HepG2 (cell line): Measurements from ENCODE around the gene GPN1. TPM values are rescaled to one million over a fixed set of nuclear protein-coding genes. Genes with fewer than 3 reads are reported as not detected.

Experiments
- BCLAF1 ChIP-seq: fragments of 450-650 bp; IDR thresholded peaks from 2 replicates; pipeline ENCODE4 v1.6.1; 2017; ENCODE audit warnings: mild to moderate bottlenecking
- CCDC6 ChIP-seq: sonication (generic); formaldehyde crosslinking; IDR thresholded peaks from 2 replicates; pipeline ENCODE4 v1.8.1; 2022; ENCODE audit warnings: mild to moderate bottlenecking, missing genetic modification reagents, moderate library complexity
- GABPA ChIP-seq, 2 experiments: IDR thresholded peaks; 2 replicates each; pipeline ENCODE4 v1.6.1; 2011 to 2016; ENCODE audit warnings: low read depth in 2 of 2, low read length in 1 of 2, missing biosample characterization in 1 of 2, missing genetic modification characterization in 1 of 2
- GFI1 ChIP-seq: sonication (generic); formaldehyde crosslinking; IDR thresholded peaks from 2 replicates; pipeline ENCODE4 v1.5.0; 2020; ENCODE audit warnings: missing genetic modification reagents, mild to moderate bottlenecking, borderline replicate concordance
- HMGXB4 ChIP-seq, 2 experiments: sonication (generic) in 1 of 2; formaldehyde crosslinking in 1 of 2; IDR thresholded peaks; 2 replicates each; pipeline versions ENCODE4 v1.4.0 to v1.6.1; 2018 to 2020; ENCODE audit warnings: missing genetic modification reagents in 2 of 2, borderline replicate concordance in 1 of 2, low read depth in 1 of 2, mild to moderate bottlenecking in 1 of 2, missing biosample characterization in 1 of 2
- HOMEZ ChIP-seq: IDR thresholded peaks from 2 replicates; pipeline ENCODE4 v1.6.1; 2016; ENCODE audit warnings: low read depth
- HOXA3 ChIP-seq: sonication (generic); formaldehyde crosslinking; IDR thresholded peaks from 2 replicates; pipeline ENCODE4 v1.5.0; 2020; ENCODE audit warnings: missing genetic modification reagents
- MAZ ChIP-seq, 2 experiments: sonication (generic) in 1 of 2; formaldehyde crosslinking in 1 of 2; IDR thresholded peaks; 2 replicates each; pipeline versions ENCODE4 v1.5.0 to v1.6.1; 2012 to 2020; ENCODE audit warnings: low read depth in 2 of 2, mild to moderate bottlenecking in 2 of 2, borderline replicate concordance in 1 of 2, improper control_type of control experiment in 1 of 2, low read length in 1 of 2, missing genetic modification reagents in 1 of 2, moderate library complexity in 1 of 2
- MIXL1 ChIP-seq: IDR thresholded peaks from 2 replicates; pipeline ENCODE4 v1.6.1; 2016
- MXD4 ChIP-seq: IDR thresholded peaks from 2 replicates; pipeline ENCODE4 v1.6.1; 2016; ENCODE audit warnings: mild to moderate bottlenecking, missing biosample characterization, missing genetic modification reagents
- SMAD1 ChIP-seq: sonication (generic); formaldehyde crosslinking; IDR thresholded peaks from 2 replicates; pipeline ENCODE4 v1.4.0; 2020; ENCODE audit warnings: missing genetic modification reagents, low read depth, mild to moderate bottlenecking, borderline replicate concordance
- SMAD3 ChIP-seq: sonication (generic); formaldehyde crosslinking; IDR thresholded peaks from 2 replicates; pipeline ENCODE4 v1.4.0; 2020; ENCODE audit warnings: missing genetic modification reagents
- SMYD3 ChIP-seq: sonication (generic); formaldehyde crosslinking; IDR thresholded peaks from 2 replicates; pipeline ENCODE4 v1.8.1; 2023; ENCODE audit warnings: mild to moderate bottlenecking, missing genetic modification reagents
- STAG1 ChIP-seq: sonication (generic); formaldehyde crosslinking; IDR thresholded peaks from 2 replicates; pipeline ENCODE4 v1.4.0; 2020; ENCODE audit warnings: missing genetic modification reagents
- TBX3 ChIP-seq: fragments of 450-650 bp; IDR thresholded peaks from 2 replicates; pipeline ENCODE4 v1.6.1; 2017; ENCODE audit warnings: antibody characterized with exemption, mild to moderate bottlenecking, inconsistent platforms, borderline replicate concordance
- XRCC5 ChIP-seq: fragments of 200-400 bp; formaldehyde crosslinking; optimal IDR thresholded peaks from 2 replicates; pipeline ENCODE3; 2017; ENCODE audit warnings: mild to moderate bottlenecking, low read length
- ZBTB25 ChIP-seq: IDR thresholded peaks from 2 replicates; pipeline ENCODE4 v1.6.1; 2018; ENCODE audit warnings: missing genetic modification reagents
- ZBTB38 ChIP-seq: sonication (generic); formaldehyde crosslinking; IDR thresholded peaks from 2 replicates; pipeline ENCODE4 v1.5.1; 2020; ENCODE audit warnings: mild to moderate bottlenecking, missing genetic modification reagents
- ZSCAN20 ChIP-seq: sonication (generic); formaldehyde crosslinking; IDR thresholded peaks from 2 replicates; pipeline ENCODE4 v1.4.0; 2020; ENCODE audit warnings: missing genetic modification reagents, mild to moderate bottlenecking, borderline replicate concordance
- polyA plus RNA-seq, 8 experiments: library from polyadenylated mRNA; depleted of rRNA in 3 of 8; stranded (reverse) in 7 of 8; unstranded in 1 of 8; fragments of >200 nt; fragmentation: Illumina TruSeq in 4 of 8; extraction: Trizol in 4 of 8; gene quantifications; 2 replicates each; pipeline versions ENCODE4 v1.2.1 to v1.2.3, GENCODE V29; 2011 to 2016; ENCODE audit warnings: low read depth in 4 of 8, missing spikeins in 1 of 8, mixed read lengths in 1 of 8; ENCODE audit not compliant: insufficient read depth in 1 of 8
- total RNA-seq, 5 experiments: library from RNA; depleted of rRNA; stranded (reverse); fragments of >200 nt; fragmentation: Illumina TruSeq; extraction: Trizol; gene quantifications; 2 replicates each; pipeline ENCODE4 v1.2.3, GENCODE V29; 2016; ENCODE audit warnings: low read depth in 1 of 5

GPN1 gene
- total and polyA plus RNA-seq, 2 of the 13 experiments (the other 11 are each of a cell fraction or from before 2014, with no cell fraction given): 54.5 to 62.7 TPM

- TF ChIP-seq HMGXB4 (CRISPR knock-in tag; IDR thresholded peaks at IDR 0.05; ENCODE audit: borderline replicate concordance in 1 of 2, low read depth in 1 of 2): peak; percentile 88 to 97
- no peak for TF ChIP-seq CCDC6 (CRISPR knock-in tag)
- peak; percentile 62; the same call in 1 of the 2 replicates for TF ChIP-seq SMAD3 (CRISPR knock-in tag)
- peak; percentile 43; the same call in 1 of the 2 replicates for TF ChIP-seq HOXA3
- 0 out of 2 replicates have a peak, but pooled peaks have one; percentile 12 for TF ChIP-seq GFI1 (CRISPR knock-in tag)
- TF ChIP-seq GABPA (IDR thresholded peaks at IDR 0.05; ENCODE audit: low read depth, low read length): no peak
- TF ChIP-seq GABPA (CRISPR knock-in tag; IDR thresholded peaks at IDR 0.05; ENCODE audit: low read depth): peak; percentile 17; the same call in 1 of the 2 replicates
- peak; percentile 89 for TF ChIP-seq XRCC5
- TF ChIP-seq MXD4 (CRISPR knock-in tag): peak; percentile 28; the same call in 1 of the 2 replicates
- no peak for TF ChIP-seq TBX3
- no peak for TF ChIP-seq ZSCAN20 (CRISPR knock-in tag)
- peak; percentile 43; the same call in 1 of the 2 replicates for TF ChIP-seq SMYD3 (CRISPR knock-in tag)
- TF ChIP-seq ZBTB25 (CRISPR knock-in tag): 0 out of 2 replicates have a peak, but pooled peaks have one; percentile 70
- TF ChIP-seq SMAD1 (CRISPR knock-in tag): 0 out of 2 replicates have a peak, but pooled peaks have one; percentile 36
- TF ChIP-seq HOMEZ (CRISPR knock-in tag): peak; percentile 39; the same call in 1 of the 2 replicates
- TF ChIP-seq MIXL1 (CRISPR knock-in tag): 0 out of 2 replicates have a peak, but pooled peaks have one; percentile 28
- peak; percentile 93 for TF ChIP-seq STAG1 (CRISPR knock-in tag)
- TF ChIP-seq ZBTB38 (CRISPR knock-in tag): no peak
- no peak for TF ChIP-seq BCLAF1
- no peak for TF ChIP-seq MAZ (IDR thresholded peaks at IDR 0.05; ENCODE audit: borderline replicate concordance, low read depth, low read length)
- peak; percentile 63; the same call in 1 of the 2 replicates for TF ChIP-seq MAZ (CRISPR knock-in tag; IDR thresholded peaks at IDR 0.05; ENCODE audit: low read depth)
Observed at GRCh38 chr2:27683390-27684071, 54.7 kb downstream of the GPN1 start (continued).
